Stimulated activated CD8-positive, alpha-beta memory T cell treated with anti-CD3 and anti-CD28 coated beads, Interleukin-7, amount 100 ng/mL, for 4 hours (primary cell): ENCODE measurements around the gene TTC39B.

Source experiments
- DNase-seq, 2 donors: peaks; one replicate each; pipeline ENCODE4 v3.0.0-alpha.2; 2020; ENCODE audit warnings: low read depth in 2 of 2

The TTC39B gene

GRCh38 chr9:15135164-15135792 is 171.7 kb downstream of the TTC39B start:
- peak in 1 of 2 donors; percentile 5 for DNase-seq

- DNase-seq, result no peak
These were observed 173.5 kb downstream of the TTC39B start for GRCh38 chr9:15133488-15133887.

GRCh38 chr9:15132091-15132490 is 174.9 kb downstream of the TTC39B start:
- DNase-seq, result no peak

GRCh38 chr9:15131094-15131493 is 175.9 kb downstream of the TTC39B start:
- no peak for DNase-seq

- no peak for DNase-seq
These were observed 179.2 kb downstream of the TTC39B start for GRCh38 chr9:15127831-15128230.

- no peak for DNase-seq
These were observed 185.4 kb downstream of the TTC39B start for GRCh38 chr9:15121630-15122029.

- no peak for DNase-seq
These were observed 190.9 kb downstream of the TTC39B start for GRCh38 chr9:15116130-15116580.

GRCh38 chr9:15115702-15116101 is 191.3 kb downstream of the TTC39B start:
- no peak for DNase-seq

GRCh38 chr9:15115041-15115440 is 192.0 kb downstream of the TTC39B start:
- no peak for DNase-seq
